Muscle layer of duodenum (tissue), 2 donors: ENCODE data around the gene CNPY1.

Experiments
- H3K27ac ChIP-seq: one replicate; pipeline ENCODE4 v1.7.0; 2013; ENCODE audit warnings: mild to moderate bottlenecking, low read length
- H3K27me3 ChIP-seq: one replicate; pipeline ENCODE4 v1.7.0; 2013; ENCODE audit warnings: low read depth, mild to moderate bottlenecking, control low read depth, low read length
- H3K36me3 ChIP-seq, 2 donors: one replicate each; pipeline ENCODE4 v1.7.0; 2013; ENCODE audit warnings: low read length in 2 of 2, control low read depth in 1 of 2, mild to moderate bottlenecking in 1 of 2; ENCODE audit not compliant: insufficient read depth in 2 of 2, control insufficient read depth in 1 of 2
- H3K4me1 ChIP-seq, 2 donors: one replicate each; pipeline ENCODE4 v1.7.0; 2013; ENCODE audit warnings: low read length in 2 of 2, mild to moderate bottlenecking in 2 of 2, control low read depth in 1 of 2, moderate library complexity in 1 of 2; ENCODE audit not compliant: insufficient read depth in 2 of 2, control insufficient read depth in 1 of 2
- H3K4me3 ChIP-seq, 2 donors: one replicate each; pipeline ENCODE4 v1.7.0; 2013; ENCODE audit warnings: low read length in 2 of 2, low read depth in 1 of 2, mild to moderate bottlenecking in 1 of 2
- H3K9me3 ChIP-seq, 2 donors: one replicate each; pipeline ENCODE4 v1.7.0; 2013; ENCODE audit warnings: low read length in 2 of 2, control low read depth in 1 of 2, mild to moderate bottlenecking in 1 of 2; ENCODE audit not compliant: control insufficient read depth in 1 of 2
- donor health status: healthy.

The CNPY1 gene

DNA sequence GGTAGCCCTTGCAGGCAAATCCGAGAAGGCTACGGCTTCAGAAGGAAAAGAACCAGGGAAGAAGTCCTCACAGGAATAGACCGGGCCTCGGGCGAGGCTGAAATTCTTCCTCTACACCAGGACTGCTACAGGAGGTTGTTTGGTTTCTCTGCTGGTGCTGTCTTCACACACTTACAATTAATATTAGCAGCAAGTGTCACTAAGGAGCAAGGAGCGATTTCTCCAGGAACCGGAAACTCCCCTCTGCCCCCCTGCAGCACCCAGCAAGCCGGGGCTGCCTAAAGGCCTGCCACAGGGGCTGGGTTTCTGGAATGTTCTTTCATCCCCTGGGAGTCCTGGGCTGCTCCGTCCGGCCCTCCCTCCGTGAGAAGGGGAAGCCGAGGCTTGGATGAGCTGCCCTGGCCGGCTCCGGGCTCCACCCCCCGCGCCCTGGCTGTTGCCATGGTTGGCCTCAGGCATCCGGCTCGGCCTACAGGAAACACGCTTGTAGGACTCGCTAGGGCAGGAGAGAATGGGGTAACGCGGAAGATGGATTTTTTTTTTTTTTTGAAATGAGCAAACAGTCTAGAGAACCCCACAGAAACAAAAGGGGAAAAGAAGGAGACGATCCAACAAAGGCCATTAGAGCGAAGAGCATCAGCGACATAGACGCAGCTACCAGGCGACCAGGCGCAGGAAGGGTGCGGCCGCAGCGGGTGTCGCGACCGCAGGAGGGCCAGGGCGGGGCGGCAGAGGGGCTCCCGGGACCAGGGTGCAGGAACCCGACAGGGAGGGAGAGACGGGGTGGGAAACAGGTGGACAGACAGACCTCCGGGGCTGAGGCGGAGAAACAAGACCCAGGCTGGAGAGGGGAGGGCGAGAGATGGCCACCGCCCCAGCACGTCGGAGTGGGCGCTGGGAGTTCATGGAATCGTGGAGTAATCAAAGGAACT, 55.4 kb downstream of the CNPY1 start:
- H3K36me3 ChIP-seq = no peaks in the 10 kb centered on the region
- no peaks in the 10 kb centered on the region for H3K9me3 ChIP-seq
- no peak overlapping the region for H3K27ac ChIP-seq
- H3K4me1 ChIP-seq = peaks cover 0 to 15% of the 10 kb centered on the region in 2 donors
- peaks cover 10% of the 10 kb centered on the region for H3K27me3 ChIP-seq
- H3K4me3 ChIP-seq = peak overlapping the region; percentile 65 to 68

DNA sequence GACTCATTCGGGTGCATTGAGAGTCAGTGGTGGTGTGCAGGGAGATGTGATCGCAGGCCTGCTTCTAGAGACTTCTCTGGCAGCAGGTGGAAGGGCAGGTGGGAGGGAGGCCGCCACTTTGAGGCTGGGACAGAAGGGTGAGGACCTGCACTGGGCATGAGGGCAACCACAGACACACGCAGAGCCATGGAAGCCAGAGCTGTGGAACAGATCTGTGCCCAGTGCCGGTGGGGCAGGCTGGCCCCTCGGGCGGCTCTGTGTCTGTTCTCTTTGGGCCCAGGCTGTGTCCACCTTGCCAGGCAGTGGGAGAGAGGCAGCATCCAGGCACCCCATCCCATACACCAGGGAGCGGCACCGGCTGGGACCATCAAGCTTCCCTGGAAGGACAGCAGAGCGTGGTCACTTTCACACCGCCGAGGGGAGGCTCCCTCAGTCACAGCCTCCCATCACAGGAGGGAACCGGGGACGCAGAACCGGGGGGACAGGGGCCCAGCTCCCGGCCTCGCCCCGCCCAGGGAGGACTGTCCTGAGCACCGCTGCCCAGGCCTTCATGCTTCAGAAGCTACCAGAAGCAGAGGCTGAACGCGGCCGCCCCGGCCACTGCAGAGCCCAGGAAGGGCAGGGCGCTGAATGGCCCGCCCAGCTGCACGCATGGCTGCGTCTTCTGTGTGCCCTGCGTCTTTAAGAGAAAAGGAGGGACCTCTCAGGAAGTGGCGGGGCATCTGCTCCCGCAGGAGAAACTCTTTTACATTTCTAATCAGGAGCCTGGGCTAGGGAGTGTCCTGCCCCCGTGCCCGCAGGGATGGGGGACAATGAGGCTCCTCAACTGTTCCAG, 56.3 kb downstream of the CNPY1 start:
- Histone ChIP-seq H3K9me3 (no peaks in the 10 kb centered on the region), H3K27ac (no peak overlapping the region), H3K4me1 (peaks cover 0 to 15% of the 10 kb centered on the region in 2 donors), H3K36me3 (no peaks in the 10 kb centered on the region), H3K4me3 (peak overlapping the region; percentile 65 to 68), H3K27me3 (peaks cover 10% of the 10 kb centered on the region)

DNA sequence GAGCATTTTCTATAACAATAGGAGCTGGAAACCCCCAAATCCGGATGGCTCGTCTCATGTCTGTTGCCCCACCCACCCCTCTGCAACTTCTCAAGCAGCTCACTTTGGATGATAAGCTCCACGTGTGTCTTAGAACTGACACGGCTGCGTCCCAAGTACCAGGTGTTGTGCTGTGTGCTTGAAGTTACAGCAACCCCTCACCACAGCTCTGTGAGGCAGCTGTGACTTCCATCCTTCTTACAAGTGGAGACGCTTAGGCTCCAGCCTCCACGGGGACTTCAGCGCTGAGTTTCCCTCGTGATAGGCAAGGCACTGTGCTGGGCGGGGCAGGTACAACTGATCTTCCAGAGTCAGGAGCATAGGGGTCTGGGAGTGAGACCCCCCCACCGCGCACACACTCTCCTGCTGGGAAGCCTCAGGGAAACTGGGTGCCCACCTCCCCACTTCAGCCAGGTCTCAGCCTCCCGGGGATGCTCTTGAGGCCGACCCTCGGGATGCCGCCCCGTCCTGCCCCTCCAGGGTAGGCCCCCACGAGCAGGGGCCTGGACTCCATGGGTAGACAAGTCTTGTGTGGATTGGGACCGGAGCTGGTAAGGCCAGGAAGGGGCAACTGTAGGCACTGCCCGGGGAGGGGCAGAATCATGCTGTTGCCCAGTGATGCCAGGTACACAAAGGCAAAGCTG, 57.1 kb downstream of the CNPY1 start:
- Histone ChIP-seq H3K4me3 (no peak overlapping the region), H3K4me1 (peaks cover 0 to 15% of the 10 kb centered on the region in 2 donors), H3K27ac (no peak overlapping the region), H3K9me3 (no peaks in the 10 kb centered on the region), H3K36me3 (no peaks in the 10 kb centered on the region), H3K27me3 (peaks cover 10% of the 10 kb centered on the region)

DNA sequence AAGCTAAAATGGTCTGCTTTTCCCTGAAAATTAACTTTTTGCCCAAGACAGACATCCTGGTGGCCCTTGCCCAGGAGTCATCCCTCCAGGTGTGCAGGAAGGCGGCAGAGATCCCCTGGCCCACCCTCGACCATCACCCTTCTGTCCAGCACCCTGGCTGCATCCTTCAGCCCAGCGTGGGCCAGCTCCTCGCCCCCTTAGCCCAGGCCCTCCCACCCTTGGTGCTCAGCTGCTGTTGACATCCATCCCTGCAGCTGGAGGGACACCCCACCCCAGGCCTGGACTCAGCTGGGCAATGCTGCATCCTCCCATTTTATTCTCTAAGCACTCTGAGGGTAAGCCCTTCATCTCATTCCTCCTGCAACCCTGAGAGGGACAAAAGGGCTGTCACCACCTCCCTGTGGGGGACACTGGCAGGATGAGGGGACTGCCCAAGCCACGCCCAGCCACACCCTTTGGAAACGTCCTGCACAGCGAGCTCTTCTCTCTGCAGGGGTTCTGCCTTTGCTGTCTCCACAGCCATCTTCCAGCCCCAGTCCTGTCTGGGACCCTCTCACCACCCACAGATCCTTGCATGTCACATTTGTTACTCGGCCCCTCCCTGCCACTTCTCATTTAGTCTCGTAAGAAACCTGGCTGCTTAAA, 57.8 kb downstream of the CNPY1 start:
- H3K27me3 ChIP-seq = peaks cover 10% of the 10 kb centered on the region
- no peak overlapping the region for H3K4me3 ChIP-seq
- peaks cover 0 to 15% of the 10 kb centered on the region in 2 donors for H3K4me1 ChIP-seq
- no peaks in the 10 kb centered on the region for H3K9me3 ChIP-seq
- H3K36me3 ChIP-seq = no peaks in the 10 kb centered on the region
- H3K27ac ChIP-seq = no peak overlapping the region

DNA sequence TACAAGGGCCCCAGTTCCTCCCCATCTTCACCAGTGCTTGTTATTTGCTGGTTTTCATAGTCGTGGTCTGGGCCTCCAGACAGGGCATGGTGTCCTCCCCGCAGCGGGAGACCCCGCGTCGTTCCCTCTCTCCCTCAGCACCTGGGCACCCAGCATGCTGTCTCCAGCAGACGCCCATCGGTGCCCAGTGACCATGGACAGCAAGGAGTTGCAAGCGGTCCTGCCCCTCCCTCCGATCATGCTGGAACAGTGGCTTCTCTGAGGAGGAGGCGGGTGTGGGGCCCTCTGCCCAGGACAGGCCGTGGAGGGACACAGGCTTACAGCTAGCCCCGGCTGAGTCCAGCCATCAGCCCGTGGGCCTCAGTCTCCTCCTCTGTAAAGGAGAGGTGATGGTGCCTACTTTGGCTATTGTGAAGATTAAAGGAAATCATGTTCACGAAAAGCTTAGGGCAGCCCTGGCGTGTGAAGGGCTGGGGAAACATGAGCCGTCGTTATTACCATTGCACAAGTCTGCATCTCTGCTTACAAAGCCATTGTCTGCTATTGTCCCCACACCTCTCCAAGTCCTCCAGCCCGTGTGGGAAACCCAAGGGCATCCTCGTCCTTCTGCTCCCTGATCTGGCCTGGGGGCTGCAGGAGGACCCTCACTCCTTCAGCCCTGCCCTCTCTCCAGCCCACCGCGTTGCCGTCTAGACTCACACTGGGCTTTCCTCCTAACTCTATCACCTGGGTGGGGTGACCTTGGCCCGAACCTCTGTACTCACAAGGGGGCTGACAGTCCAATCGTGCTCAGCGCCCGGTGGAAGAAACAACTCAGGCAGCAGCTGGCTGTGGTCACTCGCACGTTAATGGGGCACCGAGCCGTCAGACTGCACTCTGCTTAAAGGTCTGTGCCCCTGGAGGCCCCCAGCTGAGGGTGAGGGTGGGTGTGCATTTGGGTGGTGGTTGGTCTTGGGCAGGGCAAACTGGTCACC, 58.6 kb downstream of the CNPY1 start:
- Histone ChIP-seq H3K9me3 (no peaks in the 10 kb centered on the region), H3K4me1 (peaks cover 0 to 21% of the 10 kb centered on the region in 2 donors), H3K27ac (no peak overlapping the region), H3K27me3 (peaks cover 10% of the 10 kb centered on the region), H3K4me3 (no peak overlapping the region), H3K36me3 (no peaks in the 10 kb centered on the region)

DNA sequence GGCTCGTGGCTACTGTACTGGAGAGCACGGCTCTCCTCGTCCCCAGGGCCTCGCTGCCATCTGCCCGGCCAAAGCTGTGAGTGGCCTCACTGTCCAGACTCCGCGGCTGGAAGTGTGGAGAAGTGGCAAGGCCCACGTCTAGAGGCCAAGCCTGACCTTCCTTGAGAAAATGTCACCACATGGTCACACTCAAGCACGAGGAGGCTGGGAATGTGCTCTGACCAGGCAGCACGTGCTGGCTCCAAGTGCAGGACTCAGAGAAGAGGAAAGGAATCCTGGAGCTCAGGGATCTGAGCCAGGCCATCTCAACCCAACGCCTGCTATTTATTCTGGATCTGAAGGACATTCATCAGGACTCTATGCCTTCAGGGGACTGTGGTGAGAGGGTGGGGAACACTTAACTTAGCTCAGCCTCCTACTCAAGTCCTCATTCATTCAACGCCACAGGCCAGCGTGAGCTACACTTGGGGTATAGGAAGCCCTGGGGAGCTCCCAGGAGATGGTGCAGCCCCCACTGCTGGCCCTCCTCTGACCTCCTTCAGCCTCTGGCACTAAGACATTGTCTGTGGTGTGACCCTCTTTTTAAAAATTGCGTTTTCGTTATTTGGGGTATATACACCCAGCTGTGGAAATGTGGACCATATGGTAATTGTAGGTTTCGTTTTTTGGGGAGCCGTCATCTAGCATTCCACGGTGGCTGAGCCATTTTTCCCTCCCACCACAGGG, 59.4 kb downstream of the CNPY1 start:
- Histone ChIP-seq H3K4me3 (no peak overlapping the region), H3K4me1 (peaks cover 0 to 21% of the 10 kb centered on the region in 2 donors), H3K27me3 (peaks cover 10% of the 10 kb centered on the region), H3K36me3 (no peaks in the 10 kb centered on the region), H3K27ac (no peak overlapping the region), H3K9me3 (no peaks in the 10 kb centered on the region)

DNA sequence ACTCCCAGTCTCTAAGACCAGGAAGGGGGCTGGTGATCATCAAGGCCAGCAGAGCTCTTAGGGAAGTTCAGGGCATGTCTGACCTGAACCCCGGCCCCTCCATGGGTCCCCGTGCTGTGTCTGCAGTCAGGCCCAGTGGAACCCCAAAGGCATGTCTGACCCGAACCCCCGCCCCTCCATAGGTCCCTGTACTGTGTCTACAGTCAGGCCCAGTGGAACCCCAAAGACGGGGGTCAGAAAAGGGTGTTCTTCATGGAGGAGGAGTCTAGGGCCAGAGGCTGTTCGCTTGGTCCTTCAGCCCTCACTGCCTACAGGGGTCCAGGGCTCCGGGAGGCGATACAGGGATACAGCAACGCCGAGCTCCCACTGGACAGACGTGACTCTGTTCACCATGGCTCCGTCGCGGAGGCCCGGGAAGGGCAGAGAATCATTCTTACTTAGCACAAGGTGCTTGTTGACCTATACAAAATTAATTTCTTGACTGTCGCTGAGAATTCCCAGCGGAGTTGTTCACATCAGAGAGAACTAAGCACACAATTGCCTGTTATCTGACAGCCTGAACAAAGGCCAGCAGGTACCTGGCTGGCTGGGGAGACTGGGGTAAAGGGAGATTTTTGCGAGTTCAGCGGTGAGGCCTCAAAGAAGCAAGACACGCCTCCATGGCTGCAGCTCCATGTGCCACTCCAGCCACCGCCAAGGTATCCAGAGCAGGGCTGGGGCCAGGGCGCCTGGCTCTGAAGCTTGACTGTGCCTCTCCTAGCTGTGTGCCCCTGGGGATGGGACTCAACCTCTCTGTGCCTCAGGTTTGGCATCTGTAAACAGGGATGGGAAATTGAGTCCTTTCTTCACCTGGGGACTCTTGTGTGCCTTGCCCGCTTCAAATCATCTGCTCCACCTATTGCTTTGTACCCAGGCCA, 61.6 kb downstream of the CNPY1 start:
- Histone ChIP-seq H3K27me3 (peaks cover 7% of the 10 kb centered on the region), H3K4me3 (no peak overlapping the region), H3K36me3 (no peaks in the 10 kb centered on the region), H3K9me3 (no peaks in the 10 kb centered on the region), H3K27ac (no peak overlapping the region), H3K4me1 (peaks cover 0 to 6% of the 10 kb centered on the region in 2 donors)

DNA sequence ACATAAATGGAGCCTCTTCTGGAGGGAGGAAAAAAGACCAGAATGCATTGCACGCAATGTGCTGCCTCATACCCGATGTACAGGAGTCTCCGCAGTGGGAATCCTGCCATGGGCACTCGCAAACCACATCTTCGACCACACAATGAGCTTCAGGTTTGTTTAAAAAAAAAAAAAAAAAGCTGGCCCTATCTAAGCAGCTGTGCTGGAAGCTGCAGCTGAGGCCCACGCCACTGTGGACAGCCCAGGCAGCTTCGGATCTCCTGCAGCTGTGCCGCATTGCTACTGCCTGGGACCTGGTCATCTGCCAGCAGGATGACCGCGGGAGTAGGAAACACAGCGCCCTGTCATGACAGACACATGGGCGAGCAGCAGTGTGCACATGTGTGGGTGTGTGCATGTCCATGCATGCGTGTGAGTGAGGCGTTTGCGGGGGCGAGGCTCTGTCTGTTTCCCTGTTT, 62.5 kb downstream of the CNPY1 start:
- H3K27me3 ChIP-seq = no peaks in the 10 kb centered on the region
- no peak overlapping the region for H3K27ac ChIP-seq

DNA sequence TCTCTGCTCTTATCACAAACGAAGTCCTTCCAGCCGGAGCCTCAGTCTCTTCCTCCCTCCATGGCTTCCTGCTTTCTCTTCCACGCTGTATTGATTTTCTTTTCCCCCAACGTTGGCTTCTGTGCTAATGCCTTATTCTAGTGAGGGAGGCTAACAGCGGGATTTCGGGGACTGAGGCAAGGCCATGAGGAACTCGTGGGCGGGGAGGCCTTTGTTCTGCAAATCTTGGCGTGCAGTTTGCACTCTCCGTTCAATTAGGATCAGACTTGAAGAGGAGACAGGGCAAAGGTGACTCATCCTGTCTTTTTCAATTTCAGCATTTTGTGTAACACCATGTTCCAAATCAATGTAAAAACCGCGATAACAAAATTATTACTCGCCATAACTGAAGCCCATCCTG, 63.1 kb downstream of the CNPY1 start:
- H3K4me3 ChIP-seq = no peak overlapping the region
- no peak overlapping the region for H3K27ac ChIP-seq
- peaks cover 2% of the 10 kb centered on the region for H3K27me3 ChIP-seq
- no peaks in the 10 kb centered on the region for H3K36me3 ChIP-seq
- H3K4me1 ChIP-seq = peaks cover 0 to 6% of the 10 kb centered on the region in 2 donors
- no peaks in the 10 kb centered on the region for H3K9me3 ChIP-seq

More for the DNA sequence above, 62.5 kb downstream of the CNPY1 start:
- Histone ChIP-seq H3K4me1 (peaks cover 0 to 6% of the 10 kb centered on the region in 2 donors), H3K9me3 (no peaks in the 10 kb centered on the region), H3K36me3 (no peaks in the 10 kb centered on the region), H3K4me3 (no peak overlapping the region)
